Neural cell (in vitro differentiated cells): ENCODE results near the gene ROBO1. TPM values are rescaled to one million over a fixed set of nuclear protein-coding genes. Genes with fewer than 3 reads are reported as not detected.

Experiments used
- H2AFZ ChIP-seq: fragments of 200-600, 300-800 bp; sonication (generic), shearing (Covaris generic); 2 replicates; pipeline ENCODE4 v1.6.0; 2014; ENCODE audit warnings: low read depth, mild to moderate bottlenecking, antibody characterized with exemption, low read length, moderate library complexity
- H3F3A ChIP-seq: fragments of 200-600 bp; shearing (Covaris generic); 2 replicates; pipeline ENCODE4 v1.6.1; 2016; ENCODE audit warnings: mild to moderate bottlenecking, moderate library complexity, mixed read lengths, antibody characterized with exemption, low read length; ENCODE audit not compliant: insufficient read depth, poor library complexity, severe bottlenecking
- H3K27ac ChIP-seq: fragments of 200-600, 300-800 bp; sonication (generic), shearing (Covaris generic); 2 replicates; pipeline ENCODE4 v1.5.1; 2014; ENCODE audit warnings: mild to moderate bottlenecking, low read length, moderate library complexity
- H3K27me3 ChIP-seq: fragments of 300-800, 200-600 bp; sonication (generic), shearing (Covaris generic); 2 replicates; pipeline ENCODE4 v1.6.0; 2014; ENCODE audit warnings: mild to moderate bottlenecking, low read depth, low read length, moderate library complexity; ENCODE audit not compliant: insufficient read depth
- H3K36me3 ChIP-seq: fragments of 300-800, 200-600 bp; sonication (generic), shearing (Covaris generic); 2 replicates; pipeline ENCODE4 v1.5.1; 2014; ENCODE audit warnings: mild to moderate bottlenecking, antibody characterized with exemption, low read length, moderate library complexity; ENCODE audit not compliant: insufficient read depth
- H3K4me2 ChIP-seq: fragments of 300-800, 200-600 bp; sonication (generic), shearing (Covaris generic); 2 replicates; pipeline ENCODE4 v1.6.0; 2014; ENCODE audit warnings: mild to moderate bottlenecking, low read length
- H3K4me3 ChIP-seq: fragments of 300-800, 200-600 bp; sonication (generic), shearing (Covaris generic); 2 replicates; pipeline ENCODE4 v1.5.1; 2014; ENCODE audit warnings: mild to moderate bottlenecking, low read length, moderate library complexity
- H3K79me2 ChIP-seq: fragments of 200-600 bp; shearing (Covaris generic); replicated peaks from 2 replicates; pipeline ENCODE4 v1.6.0; 2014; ENCODE audit warnings: mild to moderate bottlenecking, low read length, moderate library complexity; ENCODE audit not compliant: insufficient read depth
- H3K9ac ChIP-seq: fragments of 300-800, 200-600 bp; sonication (generic), shearing (Covaris generic); 2 replicates; pipeline ENCODE4 v1.6.1; 2016; ENCODE audit warnings: mild to moderate bottlenecking, low read length, mixed read lengths
- H3K9me2 ChIP-seq: fragments of 200-600 bp; shearing (Covaris generic); 2 replicates; pipeline ENCODE4 v1.6.1; 2016; ENCODE audit warnings: mild to moderate bottlenecking, low read length, mixed read lengths; ENCODE audit not compliant: insufficient read depth
- H3K9me3 ChIP-seq: fragments of 200-600, 300-800 bp; sonication (generic), shearing (Covaris generic); 2 replicates; pipeline ENCODE4 v1.6.1; 2016; ENCODE audit warnings: mild to moderate bottlenecking, mixed run types, low read length, moderate library complexity, mixed read lengths
- H4K20me1 ChIP-seq: fragments of 200-600 bp; shearing (Covaris generic); 2 replicates; pipeline ENCODE4 v1.6.1; 2016; ENCODE audit warnings: mild to moderate bottlenecking, mixed run types; ENCODE audit not compliant: insufficient read depth
- CTCF ChIP-seq: fragments of 450-650 bp; IDR thresholded peaks from 2 replicates; pipeline ENCODE4 v1.5.1; 2014; ENCODE audit warnings: antibody characterized with exemption, mild to moderate bottlenecking, moderate library complexity; ENCODE audit not compliant: poor library complexity, severe bottlenecking
- EP300 ChIP-seq: fragments of 450-650 bp; conservative IDR thresholded peaks from 2 replicates; pipeline ENCODE4 v1.6.1; 2014; ENCODE audit warnings: antibody characterized with exemption, mild to moderate bottlenecking, moderate library complexity; ENCODE audit not compliant: poor library complexity, severe bottlenecking
- EZH2 ChIP-seq: fragments of 200-600, 300-800 bp; shearing (Covaris generic), sonication (generic); IDR thresholded peaks from 2 replicates; pipeline ENCODE4 v1.6.1; 2014; ENCODE audit warnings: antibody characterized with exemption, low read length, borderline replicate concordance, mild to moderate bottlenecking; ENCODE audit not compliant: insufficient read depth, poor library complexity, severe bottlenecking
- MXI1 ChIP-seq: fragments of 450-650 bp; conservative IDR thresholded peaks from 2 replicates; pipeline ENCODE4 v1.6.1; 2014; ENCODE audit warnings: antibody characterized with exemption, mild to moderate bottlenecking; ENCODE audit not compliant: poor library complexity, severe bottlenecking
- POLR2AphosphoS5 ChIP-seq: IDR thresholded peaks from 2 replicates; pipeline ENCODE4 v1.6.1; 2012
- RAD21 ChIP-seq: fragments of 450-650 bp; conservative IDR thresholded peaks from 2 replicates; pipeline ENCODE4 v1.6.1; 2014; ENCODE audit warnings: antibody characterized with exemption, mild to moderate bottlenecking, moderate library complexity
- SMC3 ChIP-seq: fragments of 450-650 bp; conservative IDR thresholded peaks from 2 replicates; pipeline ENCODE4 v1.6.1; 2014; ENCODE audit warnings: antibody characterized with exemption, mild to moderate bottlenecking, moderate library complexity; ENCODE audit not compliant: poor library complexity
- TAF1 ChIP-seq: IDR thresholded peaks from 2 replicates; pipeline ENCODE4 v1.6.1; 2012; ENCODE audit warnings: low read depth
- polyA plus RNA-seq: library from polyadenylated mRNA; depleted of rRNA; stranded (reverse); fragments of >200 nt; gene quantifications from 2 replicates; pipeline ENCODE4 v1.2.3, GENCODE V29; 2014
- TF ChIP-seq, protein P1 (sequence below): IDR thresholded peaks from 2 replicates; pipeline ENCODE4 v1.6.1; 2012; ENCODE audit warnings: borderline replicate concordance

The ROBO1 gene
- polyA plus RNA-seq, 1 donor from 2014 or later, result 183 TPM

DNA sequence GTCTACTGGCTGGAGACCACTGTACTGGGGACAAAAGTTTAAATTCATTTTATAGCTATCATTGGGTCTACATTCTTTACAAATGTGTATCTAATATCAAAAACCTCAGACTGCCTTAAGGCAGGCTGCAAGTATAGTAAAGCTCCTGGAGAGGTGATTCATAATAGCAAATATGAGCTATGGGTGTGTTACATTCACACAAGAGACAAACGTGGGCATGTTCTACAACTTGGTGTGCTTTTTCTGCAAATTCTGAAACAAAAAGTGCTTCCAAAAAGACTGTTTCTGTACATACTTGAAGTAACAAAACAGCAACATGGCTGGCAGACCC is 1101.4 kb downstream of the ROBO1 start:
- Histone ChIP-seq H3K4me2 (no peak overlapping the region), H3K9me3 (no peaks in the 10 kb centered on the region), H3K27ac (no peak overlapping the region), H3K36me3 (no peaks in the 10 kb centered on the region), H2AFZ (no peak overlapping the region), H3F3A (no peaks in the 10 kb centered on the region), H3K79me2 (no peaks in the 10 kb centered on the region), H3K9ac (no peak overlapping the region), H3K9me2 (no peaks in the 10 kb centered on the region), H3K4me3 (no peak overlapping the region), H3K27me3 (no peaks in the 10 kb centered on the region), H4K20me1 (no peaks in the 10 kb centered on the region)
- TF ChIP-seq SMC3 (no peak), RAD21 (no peak), EZH2 (no peak), MXI1 (no peak), CTCF (no peak), EP300 (no peak), POLR2AphosphoS5 (no peak), TAF1 (no peak)
- TF ChIP-seq, protein P1, sequence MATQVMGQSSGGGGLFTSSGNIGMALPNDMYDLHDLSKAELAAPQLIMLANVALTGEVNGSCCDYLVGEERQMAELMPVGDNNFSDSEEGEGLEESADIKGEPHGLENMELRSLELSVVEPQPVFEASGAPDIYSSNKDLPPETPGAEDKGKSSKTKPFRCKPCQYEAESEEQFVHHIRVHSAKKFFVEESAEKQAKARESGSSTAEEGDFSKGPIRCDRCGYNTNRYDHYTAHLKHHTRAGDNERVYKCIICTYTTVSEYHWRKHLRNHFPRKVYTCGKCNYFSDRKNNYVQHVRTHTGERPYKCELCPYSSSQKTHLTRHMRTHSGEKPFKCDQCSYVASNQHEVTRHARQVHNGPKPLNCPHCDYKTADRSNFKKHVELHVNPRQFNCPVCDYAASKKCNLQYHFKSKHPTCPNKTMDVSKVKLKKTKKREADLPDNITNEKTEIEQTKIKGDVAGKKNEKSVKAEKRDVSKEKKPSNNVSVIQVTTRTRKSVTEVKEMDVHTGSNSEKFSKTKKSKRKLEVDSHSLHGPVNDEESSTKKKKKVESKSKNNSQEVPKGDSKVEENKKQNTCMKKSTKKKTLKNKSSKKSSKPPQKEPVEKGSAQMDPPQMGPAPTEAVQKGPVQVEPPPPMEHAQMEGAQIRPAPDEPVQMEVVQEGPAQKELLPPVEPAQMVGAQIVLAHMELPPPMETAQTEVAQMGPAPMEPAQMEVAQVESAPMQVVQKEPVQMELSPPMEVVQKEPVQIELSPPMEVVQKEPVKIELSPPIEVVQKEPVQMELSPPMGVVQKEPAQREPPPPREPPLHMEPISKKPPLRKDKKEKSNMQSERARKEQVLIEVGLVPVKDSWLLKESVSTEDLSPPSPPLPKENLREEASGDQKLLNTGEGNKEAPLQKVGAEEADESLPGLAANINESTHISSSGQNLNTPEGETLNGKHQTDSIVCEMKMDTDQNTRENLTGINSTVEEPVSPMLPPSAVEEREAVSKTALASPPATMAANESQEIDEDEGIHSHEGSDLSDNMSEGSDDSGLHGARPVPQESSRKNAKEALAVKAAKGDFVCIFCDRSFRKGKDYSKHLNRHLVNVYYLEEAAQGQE, result no peak

DNA sequence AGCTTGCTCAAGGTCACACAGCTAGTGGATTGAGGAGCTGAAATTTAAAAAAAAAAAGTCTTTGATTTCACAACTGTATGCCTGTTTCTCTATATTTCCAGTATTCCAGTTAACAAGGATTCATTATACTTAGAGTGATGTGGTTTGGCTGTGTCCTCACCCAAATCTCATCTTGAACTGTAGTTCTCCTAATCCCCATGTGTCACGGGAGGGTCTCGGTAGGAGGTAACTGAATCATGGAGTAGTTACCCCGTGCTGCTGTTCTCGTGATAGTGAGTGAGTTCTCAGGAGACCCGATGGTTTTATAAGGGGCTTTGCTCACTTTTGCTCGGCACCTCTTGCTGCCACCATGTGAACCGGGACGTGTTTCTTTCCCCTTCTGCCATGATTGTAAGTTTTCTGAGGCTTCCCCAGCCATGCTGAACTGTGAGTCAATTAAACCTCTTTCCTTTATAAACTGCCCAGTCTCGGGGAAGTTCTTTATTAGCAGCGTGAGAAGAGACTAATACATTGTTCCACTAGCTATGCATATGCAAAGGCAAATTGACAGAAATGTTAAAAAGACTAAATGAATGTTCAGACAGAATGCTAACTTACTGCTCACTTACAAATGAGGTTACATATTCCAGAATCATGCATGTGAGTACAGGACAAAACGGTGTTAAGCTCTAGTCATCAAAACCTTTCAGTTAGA is 1101.9 kb downstream of the ROBO1 start:
- Histone ChIP-seq H4K20me1 (no peaks in the 10 kb centered on the region), H3K27me3 (no peaks in the 10 kb centered on the region), H3K27ac (no peak overlapping the region), H3K9me2 (no peaks in the 10 kb centered on the region), H3F3A (no peaks in the 10 kb centered on the region), H3K36me3 (no peaks in the 10 kb centered on the region), H2AFZ (no peak overlapping the region), H3K79me2 (no peaks in the 10 kb centered on the region), H3K9ac (no peak overlapping the region), H3K9me3 (no peaks in the 10 kb centered on the region), H3K4me3 (no peak overlapping the region), H3K4me2 (no peak overlapping the region)
- no peak for TF ChIP-seq MXI1
- no peak for TF ChIP-seq EZH2
- TF ChIP-seq SMC3, result no peak
- TF ChIP-seq RAD21, result no peak
- no peak for TF ChIP-seq CTCF
- TF ChIP-seq, protein P1, result no peak
- no peak for TF ChIP-seq TAF1
- TF ChIP-seq POLR2AphosphoS5, result no peak
- no peak for TF ChIP-seq EP300
